H1 (cell line): ENCODE results near the gene GREB1L. TPM values are rescaled to one million over a fixed set of nuclear protein-coding genes. Genes with fewer than 3 reads are reported as not detected.

ENCODE experiments used
- CTCF ChIA-PET: fragments of 300-600 bp; sonication (Branson Sonifier 250); formaldehyde crosslinking; loops from one replicate; lab custom pipeline; 2021; ENCODE audit not compliant: partially characterized antibody; lab: Charles Lee
- POLR2A ChIA-PET: fragments of 300-600 bp; sonication (Branson Sonifier 250); formaldehyde crosslinking; loops from one replicate; lab custom pipeline; 2021; ENCODE audit warnings: inconsistent platforms; ENCODE audit not compliant: partially characterized antibody; lab: Charles Lee
- DNase-seq, 2 experiments: peaks; one replicate each; pipeline versions ENCODE4 v3.0.0 to v3.0.0-alpha.2; 2010 to 2022; ENCODE audit warnings: low spot score in 2 of 2, low read depth in 1 of 2, mixed read lengths in 1 of 2
- FAIRE-seq: peaks from 2 replicates; lab custom pipeline; 2011; peaks lifted over from hg19 to GRCh38; lab: Jason Lieb, UNC
- H2AFZ ChIP-seq: 2 replicates; pipeline ENCODE4 v1.8.1; 2012; ENCODE audit warnings: low read length, inconsistent platforms
- H2AK5ac ChIP-seq: 2 replicates; pipeline ENCODE4 v1.6.1; 2013; ENCODE audit warnings: low read depth, low read length
- H2BK120ac ChIP-seq: replicated peaks from 2 replicates; pipeline ENCODE3; 2013; ENCODE audit warnings: low read depth, low read length, inconsistent platforms
- H2BK12ac ChIP-seq: 2 replicates; pipeline ENCODE4 v1.6.1; 2013; ENCODE audit warnings: low read depth, low read length
- H2BK15ac ChIP-seq: 2 replicates; pipeline ENCODE4 v1.6.1; 2013; ENCODE audit warnings: low read length
- H2BK20ac ChIP-seq: 2 replicates; pipeline ENCODE4 v1.6.1; 2013; ENCODE audit warnings: low read length
- H2BK5ac ChIP-seq: 2 replicates; pipeline ENCODE4 v1.6.1; 2013; ENCODE audit warnings: low read depth, low read length
- H3K14ac ChIP-seq: 2 replicates; pipeline ENCODE4 v1.6.1; 2013; ENCODE audit warnings: inconsistent platforms; ENCODE audit not compliant: insufficient read length
- H3K18ac ChIP-seq: 2 replicates; pipeline ENCODE4 v1.6.1; 2013; ENCODE audit warnings: low read length; ENCODE audit errors: extremely low read depth
- H3K23ac ChIP-seq: 2 replicates; pipeline ENCODE4 v1.6.1; 2013; ENCODE audit warnings: inconsistent platforms; ENCODE audit not compliant: insufficient read length
- H3K23me2 ChIP-seq: 2 replicates; pipeline ENCODE4 v1.6.1; 2013; ENCODE audit warnings: low read depth, low read length
- H3K27ac ChIP-seq: 2 replicates; pipeline ENCODE4 v1.6.1; 2011; ENCODE audit warnings: low read depth, low read length, inconsistent platforms
- H3K27me3 ChIP-seq, 4 experiments: replicated peaks in 1 of 4; 1 replicate in 1 of 4; 2 replicates in 3 of 4; pipeline versions ENCODE4 v1.6.1 to v1.8.1; 2011 to 2013; ENCODE audit warnings: low read length in 3 of 4, mild to moderate bottlenecking in 3 of 4, inconsistent platforms in 2 of 4, mixed read lengths in 2 of 4, moderate library complexity in 1 of 4; ENCODE audit not compliant: control insufficient read depth in 3 of 4, insufficient read depth in 3 of 4; ENCODE audit errors: extremely low read depth in 1 of 4
- H3K36me3 ChIP-seq, 4 experiments: 2 replicates each; pipeline versions ENCODE4 v1.6.1 to v1.8.1; 2011 to 2013; ENCODE audit warnings: mild to moderate bottlenecking in 4 of 4, low read length in 3 of 4, moderate library complexity in 2 of 4, control low read depth in 1 of 4, inconsistent platforms in 1 of 4; ENCODE audit not compliant: insufficient read depth in 4 of 4, control insufficient read depth in 2 of 4
- H3K4ac ChIP-seq: replicated peaks from 2 replicates; pipeline ENCODE3; 2013; ENCODE audit warnings: low read length, low read depth, mixed read lengths, inconsistent platforms; ENCODE audit not compliant: insufficient read length
- H3K4me1 ChIP-seq, 4 experiments: replicated peaks in 1 of 4; 1 replicate in 1 of 4; 2 replicates in 3 of 4; pipeline versions ENCODE4 v1.6.1 to v1.8.1; 2011 to 2013; ENCODE audit warnings: low read length in 3 of 4, inconsistent platforms in 2 of 4, mixed read lengths in 1 of 4; ENCODE audit not compliant: insufficient read depth in 4 of 4, control insufficient read depth in 3 of 4
- H3K4me2 ChIP-seq, 2 experiments: 2 replicates each; pipeline versions ENCODE4 v1.6.1 to v1.8.1; 2011 to 2013; ENCODE audit warnings: low read depth in 2 of 2, low read length in 2 of 2, control low read depth in 1 of 2, inconsistent platforms in 1 of 2, mild to moderate bottlenecking in 1 of 2; ENCODE audit not compliant: insufficient read depth in 1 of 2
- H3K4me3 ChIP-seq, 4 experiments: fragments of 200-600, 300-600 bp in 1 of 4; sonication (generic), shearing (Covaris generic), sonication (Bioruptor Twin) in 1 of 4; 2 replicates each; pipeline versions ENCODE4 v1.5.1 to v1.8.1; 2011 to 2016; ENCODE audit warnings: low read length in 4 of 4, low read depth in 3 of 4, control low read depth in 2 of 4, inconsistent platforms in 2 of 4, mild to moderate bottlenecking in 2 of 4, mixed read lengths in 1 of 4, moderate library complexity in 1 of 4; ENCODE audit not compliant: insufficient read depth in 2 of 4; ENCODE audit errors: extremely low read depth in 1 of 4
- H3K56ac ChIP-seq: replicated peaks from 2 replicates; pipeline ENCODE3; 2013; ENCODE audit warnings: low read depth, mild to moderate bottlenecking, mixed read lengths, low read length, inconsistent platforms; ENCODE audit not compliant: insufficient read length
- H3K79me1 ChIP-seq: 2 replicates; pipeline ENCODE4 v1.6.1; 2013; ENCODE audit warnings: low read depth, low read length, control low read depth
- H3K79me2 ChIP-seq, 2 experiments: 2 replicates each; pipeline versions ENCODE4 v1.6.1 to v1.8.1; 2012 to 2013; ENCODE audit warnings: low read length in 2 of 2, mild to moderate bottlenecking in 2 of 2, inconsistent platforms in 1 of 2; ENCODE audit not compliant: insufficient read depth in 2 of 2, control insufficient read depth in 1 of 2
- H3K9ac ChIP-seq, 4 experiments: replicated peaks in 1 of 4; 1 replicate in 1 of 4; 2 replicates in 3 of 4; pipeline versions ENCODE4 v1.6.1 to v1.8.1; 2011 to 2013; ENCODE audit warnings: low read depth in 3 of 4, low read length in 3 of 4, control low read depth in 2 of 4, mild to moderate bottlenecking in 2 of 4, moderate library complexity in 2 of 4, inconsistent platforms in 1 of 4; ENCODE audit errors: extremely low read depth in 1 of 4
- H3K9me3 ChIP-seq, 2 experiments: 2 replicates each; pipeline versions ENCODE4 v1.6.1 to v1.8.1; 2012 to 2013; ENCODE audit warnings: mild to moderate bottlenecking in 2 of 2, moderate library complexity in 2 of 2, control low read depth in 1 of 2, inconsistent platforms in 1 of 2, low read depth in 1 of 2, low read length in 1 of 2, mixed read lengths in 1 of 2; ENCODE audit not compliant: insufficient read depth in 2 of 2
- H4K20me1 ChIP-seq, 2 experiments: replicated peaks in 1 of 2; 2 replicates each; pipeline versions ENCODE3 to v1.8.1; 2011 to 2013; ENCODE audit warnings: inconsistent platforms in 2 of 2, low read length in 2 of 2, mild to moderate bottlenecking in 1 of 2; ENCODE audit not compliant: insufficient read depth in 2 of 2, control insufficient read depth in 1 of 2
- H4K5ac ChIP-seq: 2 replicates; pipeline ENCODE4 v1.6.1; 2013; ENCODE audit warnings: low read length, low read depth, mixed read lengths, inconsistent platforms; ENCODE audit not compliant: insufficient read length
- H4K8ac ChIP-seq: 2 replicates; pipeline ENCODE4 v1.8.0; 2013; ENCODE audit warnings: mild to moderate bottlenecking, moderate library complexity, low read length, inconsistent platforms; ENCODE audit not compliant: insufficient read depth; ENCODE audit errors: extremely low read depth
- H4K91ac ChIP-seq: replicated peaks from 2 replicates; pipeline ENCODE3; 2013; ENCODE audit warnings: low read length, mixed read lengths, inconsistent platforms; ENCODE audit not compliant: insufficient read length
- CTBP2 ChIP-seq: IDR thresholded peaks from 2 replicates; pipeline ENCODE4 v1.7.0; 2011; ENCODE audit warnings: borderline replicate concordance, mild to moderate bottlenecking, moderate library complexity, mixed read lengths, low read length; ENCODE audit not compliant: insufficient read depth, insufficient read length
- NANOG ChIP-seq: IDR thresholded peaks from 2 replicates; pipeline ENCODE4 v1.6.1; 2011; ENCODE audit warnings: low read length, low read depth, mild to moderate bottlenecking, inconsistent platforms; ENCODE audit not compliant: insufficient read depth, poor library complexity, severe bottlenecking
- POU5F1 ChIP-seq: IDR thresholded peaks from 2 replicates; pipeline ENCODE4 v1.6.1; 2011; ENCODE audit warnings: low read depth, mild to moderate bottlenecking, low read length, moderate library complexity
- SRF ChIP-seq: IDR thresholded peaks from 2 replicates; pipeline ENCODE4 v1.6.1; 2011; ENCODE audit warnings: mild to moderate bottlenecking, low read depth, low read length, moderate library complexity
- TAF1 ChIP-seq: IDR thresholded peaks from 2 replicates; pipeline ENCODE4 v1.6.1; 2011; ENCODE audit warnings: mild to moderate bottlenecking, low read depth, low read length
- TEAD4 ChIP-seq: IDR thresholded peaks from 2 replicates; pipeline ENCODE4 v1.6.1; 2012; ENCODE audit warnings: low read depth, low read length, inconsistent platforms, mixed read lengths
- WGBS, 2 experiments: shearing (Covaris generic) in 1 of 2; methylation state at CpG; one replicate each; pipeline versions ENCODE4 v1.1.6 to v1.1.7; 2013 to 2015; ENCODE audit warnings: low lambda C conversion rate in 2 of 2, mixed read lengths in 2 of 2, inconsistent platforms in 1 of 2, low coverage in 1 of 2, missing lambda C conversion rate in 1 of 2; ENCODE audit not compliant: insufficient replicate concordance in 2 of 2, insufficient coverage in 1 of 2, insufficient read length in 1 of 2; ENCODE audit errors: extremely low coverage in 1 of 2, missing lambda C conversion rate in 1 of 2; 5-methylcytosine and 5-hydroxymethylcytosine counted together
- polyA plus RNA-seq, 7 experiments: library from polyadenylated mRNA; depleted of rRNA in 3 of 7; stranded (reverse) in 5 of 7; unstranded in 2 of 7; fragments of >200 nt in 5 of 7; fragments of 200-250 nt in 2 of 7; gene quantifications; 1 replicate in 5 of 7; 2 replicates in 1 of 7; 4 replicates in 1 of 7; pipeline versions ENCODE4 v1.2.1 to v1.2.3, GENCODE V29; 2011 to 2013; ENCODE audit warnings: missing spikeins in 2 of 7, mixed read lengths in 2 of 7
- total RNA-seq: library from RNA; stranded (reverse); fragmentation: NEBNext Ultra II Directional; extraction: Animal tissue kit (Norgen Biotek cat#: 25700); gene quantifications from 2 replicates; pipeline ENCODE4 v1.2.1, GENCODE V29; 2021

The GREB1L gene
- total and polyA plus RNA-seq, 2 of the 8 experiments (the other 6 are each of a cell fraction or from before 2014, with no cell fraction given): 0.34 to 1.6 TPM

DNA sequence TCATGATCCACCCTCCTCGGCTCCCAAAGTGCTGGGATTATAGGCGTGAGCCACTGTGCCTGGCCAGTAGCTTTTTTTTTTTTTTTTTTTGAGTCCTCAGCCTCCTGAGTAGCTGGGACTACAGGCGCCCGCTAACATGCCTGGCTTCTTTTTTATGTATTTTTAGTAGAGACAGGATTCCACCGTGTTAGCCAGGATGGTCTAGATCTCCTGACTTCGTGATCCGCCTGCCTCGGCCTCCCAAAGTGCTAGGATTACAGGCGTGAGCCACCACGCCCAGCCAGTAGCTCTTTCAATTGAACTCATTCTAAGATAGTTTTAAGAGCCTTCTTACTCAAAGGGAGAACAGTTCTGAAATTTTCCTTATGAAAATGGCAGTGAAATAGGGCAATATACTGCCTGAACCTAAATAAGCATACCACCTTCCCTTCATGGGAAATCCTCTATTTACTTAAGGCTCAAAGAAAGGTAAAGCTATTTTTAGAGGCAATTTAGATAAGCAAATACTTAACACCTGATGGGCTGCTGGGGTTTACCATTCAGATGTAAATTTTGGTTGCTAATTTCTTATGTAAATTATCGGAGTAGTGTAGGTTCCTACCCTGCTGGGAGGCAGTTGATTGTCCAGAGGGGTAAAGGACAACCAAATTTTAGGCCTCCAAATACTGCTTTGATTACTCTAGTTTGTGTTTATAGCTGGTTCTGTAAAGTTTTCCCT, 144.7 kb downstream of the GREB1L start:
- H4K20me1 ChIP-seq: peaks cover 0 to 3% of the 10 kb centered on the region in 2 experiments
- no peak overlapping the region for H2BK5ac ChIP-seq
- H3K14ac ChIP-seq: no peak overlapping the region
- peak in 1 of 2 experiments; percentile 39 for DNase-seq
- H2AK5ac ChIP-seq: no peak overlapping the region
- CTCF ChIA-PET: no interaction called here
- H3K4me1 ChIP-seq: no peaks in the 10 kb centered on the region; a peak in 1 of 7 replicates
- H3K18ac ChIP-seq: no peak overlapping the region
- H3K79me1 ChIP-seq: no peaks in the 10 kb centered on the region
- H3K4me3 ChIP-seq: peak overlapping the region in 1 of 4 experiments; percentile 37; a peak in 1 of 8 replicates
- no peak overlapping the region for H3K23ac ChIP-seq
- peaks cover 28 to 66% (median 63%) of the 10 kb centered on the region in 4 experiments for H3K27me3 ChIP-seq
- H3K56ac ChIP-seq: no peak overlapping the region
- FAIRE-seq: peak; percentile 73
- no peak overlapping the region for H4K8ac ChIP-seq
- H3K79me2 ChIP-seq: no peaks in the 10 kb centered on the region
- no peak overlapping the region for H2BK15ac ChIP-seq
- 30% methylated on average over 11 of the region's 11 CpGs; no CpG with 5 or more reads in 1 of the 2 experiments for WGBS, 2 experiments
- H3K36me3 ChIP-seq: peaks cover 0 to 6% (median 0%) of the 10 kb centered on the region in 4 experiments; a peak in 1 of 8 replicates
- POLR2A ChIA-PET: interaction anchor here (1.3 kb wide), 1 partner anchor 29 kb away, joined by 4 read pairs; no protein-coding TSS in a partner anchor
- H3K27ac ChIP-seq: no peak overlapping the region
- H4K5ac ChIP-seq: peak overlapping the region; percentile 82
- H2BK20ac ChIP-seq: no peak overlapping the region
- H4K91ac ChIP-seq: no peak overlapping the region
- no peak overlapping the region for H2BK12ac ChIP-seq
- no peak overlapping the region for H2BK120ac ChIP-seq
- H3K4me2 ChIP-seq: peak overlapping the region in 1 of 2 experiments; percentile 41; a peak in 2 of 4 replicates
- no peak overlapping the region for H2AFZ ChIP-seq
- no peaks in the 10 kb centered on the region for H3K9me3 ChIP-seq
- no peak overlapping the region for H3K4ac ChIP-seq
- H3K9ac ChIP-seq: no peak overlapping the region
- no peaks in the 10 kb centered on the region for H3K23me2 ChIP-seq
- TF ChIP-seq TAF1 (no peak), POU5F1 (peak; percentile 94), TEAD4 (no peak), SRF (no peak), CTBP2 (no peak), NANOG (peak; percentile 97)
